Measurements from ENCODE around the gene UGT8. TPM values are rescaled to one million over a fixed set of nuclear protein-coding genes. Genes with fewer than 3 reads are reported as not detected.

Gene UGT8
- total and polyA plus RNA-seq, 11 donors: 0.03 to 0.29 (median 0.13) TPM; not detected in 7

DNA sequence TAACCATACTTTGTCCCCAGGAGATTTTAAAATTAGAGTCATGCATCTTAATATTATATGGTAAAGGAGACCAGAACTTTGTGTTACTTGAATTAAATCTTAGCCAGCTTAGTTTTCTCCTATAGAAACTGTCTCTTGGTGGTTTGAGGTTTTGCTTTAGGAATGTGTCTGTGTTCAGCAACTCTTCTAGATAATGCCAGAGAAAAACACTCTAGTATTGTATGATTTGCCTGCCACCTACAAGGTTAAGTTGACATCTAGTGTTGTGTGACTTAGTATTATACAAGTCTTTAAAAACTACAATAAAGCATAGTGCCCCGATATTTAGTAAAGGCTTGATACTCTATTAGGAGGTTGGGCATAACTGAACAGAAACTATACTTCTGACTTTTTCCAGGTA, 2.1 kb downstream of the UGT8 start:
- peaks cover 3 to 50% (median 28%) of the 10 kb centered on the region in 9 donors for H3K27me3 ChIP-seq
- ATAC-seq: no peak
- intact Hi-C loops (cut with DNase I): no loop called here

DNA sequence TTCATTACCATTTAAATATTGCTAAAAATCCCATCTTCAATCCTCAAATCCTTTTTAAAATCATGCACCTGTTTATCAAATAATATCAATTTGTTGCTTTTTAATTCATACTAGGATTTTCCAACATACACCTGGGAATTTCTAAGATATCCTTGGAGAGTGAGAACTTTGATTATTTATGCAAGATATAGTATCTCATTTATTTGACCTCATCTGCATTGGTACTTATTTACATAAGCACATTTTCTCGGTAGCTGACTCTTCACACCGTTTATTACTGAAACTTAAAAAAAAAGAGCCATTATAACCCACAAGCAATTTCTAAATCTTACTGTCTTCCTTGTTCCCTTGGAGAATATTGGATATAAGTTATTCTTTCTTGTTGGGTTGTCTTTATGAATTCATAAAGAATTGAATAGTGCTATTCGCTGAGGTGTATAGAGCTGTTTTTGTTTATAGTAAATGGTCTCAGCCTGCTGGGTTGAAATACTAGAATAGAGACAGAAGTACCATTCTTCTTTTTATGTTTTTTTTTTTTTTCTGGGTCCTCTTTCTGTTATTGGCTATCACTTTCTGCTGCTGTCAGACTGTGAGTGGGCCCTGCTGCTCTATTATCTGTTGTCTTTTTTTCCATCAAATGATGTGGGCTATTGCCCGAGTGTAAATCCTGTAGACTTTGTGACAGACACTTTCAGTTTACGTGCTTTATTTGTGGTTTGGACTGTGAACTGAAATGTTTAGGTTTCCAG, 2.9 kb downstream of the UGT8 start:
- H3K27me3 ChIP-seq: peaks cover 3 to 44% (median 28%) of the 10 kb centered on the region in 9 donors
- DNase-seq (no peak), ATAC-seq (no peak)
- no peak overlapping the region for H3K27ac ChIP-seq
- no peaks in the 10 kb centered on the region for H3K36me3 ChIP-seq
- H3K4me3 ChIP-seq: no peak overlapping the region
- TF ChIP-seq, protein P1, sequence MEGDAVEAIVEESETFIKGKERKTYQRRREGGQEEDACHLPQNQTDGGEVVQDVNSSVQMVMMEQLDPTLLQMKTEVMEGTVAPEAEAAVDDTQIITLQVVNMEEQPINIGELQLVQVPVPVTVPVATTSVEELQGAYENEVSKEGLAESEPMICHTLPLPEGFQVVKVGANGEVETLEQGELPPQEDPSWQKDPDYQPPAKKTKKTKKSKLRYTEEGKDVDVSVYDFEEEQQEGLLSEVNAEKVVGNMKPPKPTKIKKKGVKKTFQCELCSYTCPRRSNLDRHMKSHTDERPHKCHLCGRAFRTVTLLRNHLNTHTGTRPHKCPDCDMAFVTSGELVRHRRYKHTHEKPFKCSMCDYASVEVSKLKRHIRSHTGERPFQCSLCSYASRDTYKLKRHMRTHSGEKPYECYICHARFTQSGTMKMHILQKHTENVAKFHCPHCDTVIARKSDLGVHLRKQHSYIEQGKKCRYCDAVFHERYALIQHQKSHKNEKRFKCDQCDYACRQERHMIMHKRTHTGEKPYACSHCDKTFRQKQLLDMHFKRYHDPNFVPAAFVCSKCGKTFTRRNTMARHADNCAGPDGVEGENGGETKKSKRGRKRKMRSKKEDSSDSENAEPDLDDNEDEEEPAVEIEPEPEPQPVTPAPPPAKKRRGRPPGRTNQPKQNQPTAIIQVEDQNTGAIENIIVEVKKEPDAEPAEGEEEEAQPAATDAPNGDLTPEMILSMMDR (IDR thresholded peaks at IDR 0.05): no peak
- TF ChIP-seq POLR2A (IDR thresholded peaks at IDR 0.05): no peak
- intact Hi-C loops (cut with DNase I): no loop called here
- H3K9me3 ChIP-seq: no peaks in the 10 kb centered on the region
- H3K4me1 ChIP-seq: peaks cover 0 to 21% (median 5%) of the 10 kb centered on the region in 12 donors
- WGBS, 4 donors: 74 to 82% (median 77%) methylated on average over 5 of the region's 5 CpGs

More for the DNA sequence above, 2.1 kb downstream of the UGT8 start:
- Histone ChIP-seq H3K4me3 (no peak overlapping the region), H3K27ac (no peak overlapping the region), H3K4me1 (peaks cover 0 to 21% (median 5%) of the 10 kb centered on the region in 12 donors), H3K36me3 (no peaks in the 10 kb centered on the region), H3K9me3 (no peaks in the 10 kb centered on the region)
- no peak for TF ChIP-seq POLR2A (IDR thresholded peaks at IDR 0.05)
- TF ChIP-seq, protein P1 (IDR thresholded peaks at IDR 0.05): no peak
- DNase-seq: no peak
- 94 to 100% (median 94%) methylated on average over 1 of the region's 1 CpG for WGBS, 4 donors

DNA sequence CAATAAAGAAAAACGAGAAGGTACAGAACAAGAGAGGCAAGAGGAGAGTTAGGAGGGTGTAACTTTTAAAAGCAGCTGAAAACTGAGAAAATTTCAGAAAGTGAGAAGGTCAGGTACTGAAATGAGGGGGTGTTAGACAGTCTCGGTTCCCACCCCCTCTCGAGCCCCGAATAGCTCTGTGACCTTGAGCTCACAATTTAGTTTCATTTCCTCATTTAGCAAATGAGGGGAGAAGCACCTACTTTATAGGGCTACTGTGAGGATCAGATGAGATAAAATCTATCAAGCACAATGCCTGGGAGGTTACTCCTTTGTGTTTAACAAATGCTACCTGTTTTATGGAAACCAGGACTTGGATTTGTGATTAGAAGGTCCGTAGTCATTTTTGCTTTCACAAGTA, 4.9 kb downstream of the UGT8 start:
- no peak for DNase-seq
- WGBS, 4 donors: 80 to 85% (median 82%) methylated on average over 5 of the region's 5 CpGs
- intact Hi-C loops (cut with DNase I): no loop called here
- H3K4me3 ChIP-seq: no peak overlapping the region
- H3K4me1 ChIP-seq: peaks cover 0 to 13% (median 1%) of the 10 kb centered on the region in 12 donors
- H3K36me3 ChIP-seq: no peaks in the 10 kb centered on the region
- no peaks in the 10 kb centered on the region for H3K9me3 ChIP-seq
- peaks cover 0 to 24% (median 11%) of the 10 kb centered on the region in 9 donors for H3K27me3 ChIP-seq
- ATAC-seq: no peak
- TF ChIP-seq, protein P1 (IDR thresholded peaks at IDR 0.05): no peak
- TF ChIP-seq POLR2A (IDR thresholded peaks at IDR 0.05): no peak
- H3K27ac ChIP-seq: no peak overlapping the region

DNA sequence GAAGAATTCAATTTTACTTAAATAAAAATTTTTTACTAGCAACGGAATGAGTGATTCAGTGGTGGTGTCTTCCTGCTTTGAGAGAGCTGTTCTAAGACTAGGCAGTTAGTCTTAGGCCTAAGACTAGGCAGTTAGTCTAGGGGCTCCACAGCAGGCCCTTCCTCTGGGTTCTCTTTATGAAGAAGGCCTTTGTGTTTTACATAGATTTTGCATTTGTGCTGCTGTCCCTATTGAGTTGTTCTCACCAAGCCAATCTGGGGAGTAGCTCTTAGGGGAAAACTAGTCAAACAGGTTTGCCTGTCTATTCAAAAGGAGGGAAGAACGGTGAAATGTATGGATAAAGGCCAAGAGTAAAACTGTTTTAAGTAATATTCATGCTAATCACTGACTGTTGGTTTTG, 7.6 kb downstream of the UGT8 start:
- no peak overlapping the region for H3K27ac ChIP-seq
- DNase-seq (no peak), ATAC-seq (no peak)
- WGBS, 4 donors: 70 to 84% (median 74%) methylated on average over 2 of the region's 2 CpGs
- no peaks in the 10 kb centered on the region for H3K27me3 ChIP-seq
- no peaks in the 10 kb centered on the region for H3K36me3 ChIP-seq
- intact Hi-C loops (cut with DNase I): no loop called here
- no peak for TF ChIP-seq POLR2A (IDR thresholded peaks at IDR 0.05)
- TF ChIP-seq, protein P1 (IDR thresholded peaks at IDR 0.05): no peak
- no peaks in the 10 kb centered on the region for H3K4me1 ChIP-seq
- H3K9me3 ChIP-seq: no peaks in the 10 kb centered on the region
- H3K4me3 ChIP-seq: no peak overlapping the region

Data from heart left ventricle (tissue), 16 donors.